ENCODE results near the gene STAG3. TPM values are rescaled to one million over a fixed set of nuclear protein-coding genes. Genes with fewer than 3 reads are reported as not detected.
A peak's percentile ranks its signal among the peaks of the same experiment; 100 is the strongest.
"Not testable (repeated sequence)": the region's sequence is repeated elsewhere in the genome, so short reads cannot be mapped to it uniquely, and the experiment has no call there.

Gene STAG3
- polyA plus RNA-seq, 1 donor: 15.6 TPM

- Histone ChIP-seq H3K27ac (ENCODE audit: low read length) (peak overlapping the region; percentile 68), H3K36me3 (ENCODE audit: control insufficient read depth, insufficient read depth, low read length) (no peaks in the 10 kb centered on the region), H3K9me3 (ENCODE audit: control insufficient read depth, low read depth, low read length) (no peaks in the 10 kb centered on the region), H3K4me3 (ENCODE audit: low read length) (no peak overlapping the region), H3K4me1 (ENCODE audit: control insufficient read depth, insufficient read depth, low read length) (peaks cover 6% of the 10 kb centered on the region), H3K27me3 (ENCODE audit: control insufficient read depth, insufficient read depth, low read length) (no peaks in the 10 kb centered on the region)
- no CpG with 5 or more reads among the region's 3 CpGs for WGBS (ENCODE audit: insufficient coverage, low lambda C conversion rate)
- DNase-seq: peak; percentile 52 to 76
These were observed 36.2 kb upstream of the STAG3 start for GRCh38 chr7:100141555-100141949.

- no peaks in the 10 kb centered on the region for H3K27me3 ChIP-seq (ENCODE audit: control insufficient read depth, insufficient read depth, low read length)
- H3K4me3 ChIP-seq (ENCODE audit: low read length): no peak overlapping the region
- H3K27ac ChIP-seq (ENCODE audit: low read length): peak overlapping the region; percentile 32
- no CpG with 5 or more reads among the region's 3 CpGs for WGBS (ENCODE audit: insufficient coverage, low lambda C conversion rate)
- no peaks in the 10 kb centered on the region for H3K36me3 ChIP-seq (ENCODE audit: control insufficient read depth, insufficient read depth, low read length)
- H3K4me1 ChIP-seq (ENCODE audit: control insufficient read depth, insufficient read depth, low read length): peaks cover 6% of the 10 kb centered on the region
- H3K9me3 ChIP-seq (ENCODE audit: control insufficient read depth, low read depth, low read length): no peaks in the 10 kb centered on the region
- DNase-seq: no peak
These were observed 35.3 kb upstream of the STAG3 start for GRCh38 chr7:100142461-100142860.

GRCh38 chr7:100146350-100146749 lies 31.4 kb upstream of the STAG3 start:
- not testable (repeated sequence) for H3K9me3 ChIP-seq (ENCODE audit: control insufficient read depth, low read depth, low read length); H3K27me3 ChIP-seq (ENCODE audit: control insufficient read depth, insufficient read depth, low read length); H3K4me3 ChIP-seq (ENCODE audit: low read length); H3K27ac ChIP-seq (ENCODE audit: low read length); DNase-seq; H3K36me3 ChIP-seq (ENCODE audit: control insufficient read depth, insufficient read depth, low read length)
- peaks cover 21% of the 10 kb centered on the region for H3K4me1 ChIP-seq (ENCODE audit: control insufficient read depth, insufficient read depth, low read length)
- no CpG with 5 or more reads among the region's 4 CpGs for WGBS (ENCODE audit: insufficient coverage, low lambda C conversion rate)

GRCh38 chr7:100147278-100147677 lies 30.4 kb upstream of the STAG3 start:
- peaks cover 4% of the 10 kb centered on the region for H3K36me3 ChIP-seq (ENCODE audit: control insufficient read depth, insufficient read depth, low read length)
- DNase-seq: no peak
- H3K9me3 ChIP-seq (ENCODE audit: control insufficient read depth, low read depth, low read length): no peaks in the 10 kb centered on the region
- no peak overlapping the region for H3K27ac ChIP-seq (ENCODE audit: low read length)
- no peak overlapping the region for H3K4me3 ChIP-seq (ENCODE audit: low read length)
- no CpG with 5 or more reads among the region's 2 CpGs for WGBS (ENCODE audit: insufficient coverage, low lambda C conversion rate)
- H3K27me3 ChIP-seq (ENCODE audit: control insufficient read depth, insufficient read depth, low read length): no peaks in the 10 kb centered on the region
- peaks cover 24% of the 10 kb centered on the region for H3K4me1 ChIP-seq (ENCODE audit: control insufficient read depth, insufficient read depth, low read length)

- peak overlapping the region; percentile 76 for H3K27ac ChIP-seq (ENCODE audit: low read length)
- no peak for DNase-seq
- peaks cover 9% of the 10 kb centered on the region for H3K36me3 ChIP-seq (ENCODE audit: control insufficient read depth, insufficient read depth, low read length)
- H3K9me3 ChIP-seq (ENCODE audit: control insufficient read depth, low read depth, low read length): no peaks in the 10 kb centered on the region
- no peaks in the 10 kb centered on the region for H3K27me3 ChIP-seq (ENCODE audit: control insufficient read depth, insufficient read depth, low read length)
- H3K4me3 ChIP-seq (ENCODE audit: low read length): peak overlapping the region; percentile 95
- WGBS (ENCODE audit: insufficient coverage, low lambda C conversion rate): no CpG with 5 or more reads among the region's 14 CpGs
- peaks cover 29% of the 10 kb centered on the region for H3K4me1 ChIP-seq (ENCODE audit: control insufficient read depth, insufficient read depth, low read length)
These were observed 29.5 kb upstream of the STAG3 start for GRCh38 chr7:100148225-100148558.

- Histone ChIP-seq H3K27me3 (ENCODE audit: control insufficient read depth, insufficient read depth, low read length) (no peaks in the 10 kb centered on the region), H3K9me3 (ENCODE audit: control insufficient read depth, low read depth, low read length) (no peaks in the 10 kb centered on the region), H3K27ac (ENCODE audit: low read length) (peak within 1 kb of the TSS; percentile 76), H3K36me3 (ENCODE audit: control insufficient read depth, insufficient read depth, low read length) (peaks cover 14% of the 10 kb centered on the region), H3K4me3 (ENCODE audit: low read length) (peak within 1 kb of the TSS; percentile 95), H3K4me1 (ENCODE audit: control insufficient read depth, insufficient read depth, low read length) (peaks cover 34% of the 10 kb centered on the region)
- no CpG with 5 or more reads among the region's 46 CpGs for WGBS (ENCODE audit: insufficient coverage, low lambda C conversion rate)
- peak; percentile 99 to 100 for DNase-seq
These were observed 29.0 kb upstream of the STAG3 start, which contains the start of gene LAMTOR4 for GRCh38 chr7:100148559-100149328. LAMTOR4 (plus strand) TSS chr7:100148918; CDS start chr7:100148973, 55 bp downstream.

GRCh38 chr7:100152404-100152803 lies 25.3 kb upstream of the STAG3 start:
- H3K36me3 ChIP-seq (ENCODE audit: control insufficient read depth, insufficient read depth, low read length): peaks cover 44% of the 10 kb centered on the region

GRCh38 chr7:100152937-100153666 lies 24.6 kb upstream of the STAG3 start:
- H3K36me3 ChIP-seq (ENCODE audit: control insufficient read depth, insufficient read depth, low read length): peaks cover 44% of the 10 kb centered on the region
- H3K4me1 ChIP-seq (ENCODE audit: control insufficient read depth, insufficient read depth, low read length): peaks cover 69% of the 10 kb centered on the region
- H3K9me3 ChIP-seq (ENCODE audit: control insufficient read depth, low read depth, low read length): no peaks in the 10 kb centered on the region
- H3K27ac ChIP-seq (ENCODE audit: low read length): peak overlapping the region; percentile 77
- H3K27me3 ChIP-seq (ENCODE audit: control insufficient read depth, insufficient read depth, low read length): no peaks in the 10 kb centered on the region
- WGBS (ENCODE audit: insufficient coverage, low lambda C conversion rate): 100% methylated on average over 2 of the region's 18 CpGs
- no peak overlapping the region for H3K4me3 ChIP-seq (ENCODE audit: low read length)
- no peak for DNase-seq

More at GRCh38 chr7:100152404-100152803, 25.3 kb upstream of the STAG3 start:
- no peak overlapping the region for H3K27ac ChIP-seq (ENCODE audit: low read length)
- H3K4me1 ChIP-seq (ENCODE audit: control insufficient read depth, insufficient read depth, low read length): peaks cover 67% of the 10 kb centered on the region
- no peak overlapping the region for H3K4me3 ChIP-seq (ENCODE audit: low read length)
- no peak for DNase-seq
- no peaks in the 10 kb centered on the region for H3K27me3 ChIP-seq (ENCODE audit: control insufficient read depth, insufficient read depth, low read length)
- no peaks in the 10 kb centered on the region for H3K9me3 ChIP-seq (ENCODE audit: control insufficient read depth, low read depth, low read length)

- H3K9me3 ChIP-seq (ENCODE audit: control insufficient read depth, low read depth, low read length): no peaks in the 10 kb centered on the region
- H3K4me3 ChIP-seq (ENCODE audit: low read length): no peak overlapping the region
- H3K27ac ChIP-seq (ENCODE audit: low read length): peak overlapping the region; percentile 77
- no peaks in the 10 kb centered on the region for H3K27me3 ChIP-seq (ENCODE audit: control insufficient read depth, insufficient read depth, low read length)
- 57% methylated on average over 1 of the region's 16 CpGs for WGBS (ENCODE audit: insufficient coverage, low lambda C conversion rate)
- peaks cover 66% of the 10 kb centered on the region for H3K4me1 ChIP-seq (ENCODE audit: control insufficient read depth, insufficient read depth, low read length)
- peaks cover 44% of the 10 kb centered on the region for H3K36me3 ChIP-seq (ENCODE audit: control insufficient read depth, insufficient read depth, low read length)
- peak; percentile 49 to 76 for DNase-seq
These were observed 23.8 kb upstream of the STAG3 start for GRCh38 chr7:100153708-100154535.
